Measurements from ENCODE around the gene FMO4. TPM values are rescaled to one million over a fixed set of nuclear protein-coding genes. Genes with fewer than 3 reads are reported as not detected.

FMO4 gene
- total RNA-seq, 1 experiment from 2014 or later: 0.56 TPM

GRCh38 chr1:171267391-171267790 is 46.6 kb upstream of the FMO4 start:
- H3K9me3 ChIP-seq (ENCODE audit: low read depth, low read length, poor library complexity, severe bottlenecking): no peaks in the 10 kb centered on the region
- ChIA-PET POLR2A (ENCODE audit: low non-redundant PET) (no interaction called here), CTCF (no interaction called here)
- no peaks in the 10 kb centered on the region for H3K4me1 ChIP-seq (ENCODE audit: insufficient read depth, low read length, poor library complexity, severe bottlenecking)
- no TSS peak for BruUV-seq (replicated peaks)
- intact Hi-C loops (cut with micrococcal nuclease; ENCODE audit: unreplicated experiment): no loop called here
- no peak for TF ChIP-seq EZH2 (IDR thresholded peaks at IDR 0.05; ENCODE audit: borderline replicate concordance, low read depth, low read length, poor library complexity, severe bottlenecking)
- TF ChIP-seq CTCF (conservative IDR thresholded peaks at IDR 0.05; ENCODE audit: low read depth, low read length): no peak
- no peaks in the 10 kb centered on the region for H3K36me3 ChIP-seq (ENCODE audit: insufficient read depth, low read length, poor library complexity, severe bottlenecking)
- H3K27ac ChIP-seq (ENCODE audit: low read depth, low read length, poor library complexity, severe bottlenecking): no peak overlapping the region
- no peak overlapping the region for H3K4me3 ChIP-seq (ENCODE audit: low read depth, low read length, poor library complexity, severe bottlenecking)
- no peaks in the 10 kb centered on the region for H3K27me3 ChIP-seq (replicated peaks; ENCODE audit: insufficient read depth, low read depth, low read length, poor library complexity)
- DNase-seq (ENCODE audit: low spot score): no peak

GRCh38 chr1:171270806-171271205 is 43.2 kb upstream of the FMO4 start:
- no peak overlapping the region for H3K4me3 ChIP-seq (ENCODE audit: low read depth, low read length, poor library complexity, severe bottlenecking)
- intact Hi-C loops (cut with micrococcal nuclease; ENCODE audit: unreplicated experiment): no loop called here
- H3K27me3 ChIP-seq (replicated peaks; ENCODE audit: insufficient read depth, low read depth, low read length, poor library complexity): no peaks in the 10 kb centered on the region
- no peaks in the 10 kb centered on the region for H3K9me3 ChIP-seq (ENCODE audit: low read depth, low read length, poor library complexity, severe bottlenecking)
- no peak for DNase-seq (ENCODE audit: low spot score)
- no peak overlapping the region for H3K27ac ChIP-seq (ENCODE audit: low read depth, low read length, poor library complexity, severe bottlenecking)
- H3K36me3 ChIP-seq (ENCODE audit: insufficient read depth, low read length, poor library complexity, severe bottlenecking): no peaks in the 10 kb centered on the region
- CTCF ChIA-PET: no interaction called here
- no peaks in the 10 kb centered on the region for H3K4me1 ChIP-seq (ENCODE audit: insufficient read depth, low read length, poor library complexity, severe bottlenecking)
- TF ChIP-seq CTCF (conservative IDR thresholded peaks at IDR 0.05; ENCODE audit: low read depth, low read length) (no peak), EZH2 (IDR thresholded peaks at IDR 0.05; ENCODE audit: borderline replicate concordance, low read depth, low read length, poor library complexity, severe bottlenecking) (no peak)
- BruUV-seq (replicated peaks): no TSS peak
- POLR2A ChIA-PET (ENCODE audit: low non-redundant PET): no interaction called here

- intact Hi-C loops (cut with micrococcal nuclease; ENCODE audit: unreplicated experiment): no loop called here
- POLR2A ChIA-PET (ENCODE audit: low non-redundant PET): no interaction called here
- no peaks in the 10 kb centered on the region for H3K4me1 ChIP-seq (ENCODE audit: insufficient read depth, low read length, poor library complexity, severe bottlenecking)
- no peaks in the 10 kb centered on the region for H3K9me3 ChIP-seq (ENCODE audit: low read depth, low read length, poor library complexity, severe bottlenecking)
- CTCF ChIA-PET: no interaction called here
- H3K27ac ChIP-seq (ENCODE audit: low read depth, low read length, poor library complexity, severe bottlenecking): no peak overlapping the region
- no peak for TF ChIP-seq EZH2 (IDR thresholded peaks at IDR 0.05; ENCODE audit: borderline replicate concordance, low read depth, low read length, poor library complexity, severe bottlenecking)
- TF ChIP-seq CTCF (conservative IDR thresholded peaks at IDR 0.05; ENCODE audit: low read depth, low read length): no peak
- no peaks in the 10 kb centered on the region for H3K36me3 ChIP-seq (ENCODE audit: insufficient read depth, low read length, poor library complexity, severe bottlenecking)
- H3K4me3 ChIP-seq (ENCODE audit: low read depth, low read length, poor library complexity, severe bottlenecking): no peak overlapping the region
- DNase-seq (ENCODE audit: low spot score): no peak
- no TSS peak for BruUV-seq (replicated peaks)
- no peaks in the 10 kb centered on the region for H3K27me3 ChIP-seq (replicated peaks; ENCODE audit: insufficient read depth, low read depth, low read length, poor library complexity)
Measured at GRCh38 chr1:171277534-171277933, 36.4 kb upstream of the FMO4 start.
